Measurements from ENCODE around the gene ICE1.

The ICE1 gene

DNA sequence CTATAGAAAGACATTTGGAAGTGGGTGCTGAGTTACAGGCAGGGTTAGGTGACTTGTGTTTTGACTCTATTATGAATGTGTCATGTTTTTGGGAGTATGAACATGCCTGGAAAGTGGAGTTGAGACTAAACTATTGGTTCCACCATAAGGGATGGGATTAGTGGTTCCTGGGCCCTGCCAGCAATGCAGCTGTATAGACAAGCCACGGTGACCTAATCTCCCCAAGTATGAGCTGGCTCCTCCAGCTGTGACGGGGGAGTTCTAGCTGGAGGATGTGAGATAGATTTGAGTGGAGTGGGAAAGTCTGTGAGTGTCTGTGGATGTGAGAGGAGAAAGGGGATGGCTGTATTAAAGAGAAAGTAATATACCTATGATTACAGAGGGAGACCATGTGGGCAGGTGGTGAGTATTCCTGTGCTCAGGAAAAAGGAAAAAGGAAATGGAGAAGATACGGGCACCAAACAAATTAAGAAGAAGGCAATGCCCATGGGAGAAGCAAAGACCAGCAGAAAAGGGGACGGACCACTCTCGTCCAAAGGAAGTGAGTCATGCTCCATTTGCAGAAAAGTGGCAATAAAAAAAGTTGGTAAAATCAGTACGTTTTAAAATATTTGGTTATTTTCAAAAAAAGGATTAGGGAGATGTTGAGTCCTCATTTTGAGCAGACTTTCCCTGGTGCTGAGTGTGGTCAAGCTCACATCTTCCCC lies 48.3 kb upstream of the ICE1 start:
- H2AFZ ChIP-seq (ENCODE audit: low read length) = no peak overlapping the region
- no peak overlapping the region for H3K4me2 ChIP-seq (ENCODE audit: low read depth, low read length)
- H3K9me2 ChIP-seq (replicated peaks; ENCODE audit: insufficient read depth, low read length) = no peaks in the 10 kb centered on the region
- no peaks in the 10 kb centered on the region for H3K9me3 ChIP-seq (replicated peaks; ENCODE audit: insufficient read depth, low read length)
- H4K20me1 ChIP-seq (ENCODE audit: insufficient read depth, low read length) = no peaks in the 10 kb centered on the region
- no peaks in the 10 kb centered on the region for H3F3A ChIP-seq (ENCODE audit: insufficient read depth, low read length)
- H3K27ac ChIP-seq (ENCODE audit: low read length) = no peak overlapping the region
- no peaks in the 10 kb centered on the region for H3K27me3 ChIP-seq (replicated peaks; ENCODE audit: insufficient read depth, low read length)
- H3K4me3 ChIP-seq (ENCODE audit: low read length) = no peak overlapping the region
- no peak overlapping the region for H3K9ac ChIP-seq (ENCODE audit: low read length)
- H3K79me2 ChIP-seq (ENCODE audit: low read length) = no peaks in the 10 kb centered on the region
- no peaks in the 10 kb centered on the region for H3K36me3 ChIP-seq (replicated peaks; ENCODE audit: insufficient read depth, low read length)
- no peak for TF ChIP-seq EZH2 (optimal IDR thresholded peaks at IDR 0.05; ENCODE audit: low read depth, low read length)
- TF ChIP-seq, protein P1, sequence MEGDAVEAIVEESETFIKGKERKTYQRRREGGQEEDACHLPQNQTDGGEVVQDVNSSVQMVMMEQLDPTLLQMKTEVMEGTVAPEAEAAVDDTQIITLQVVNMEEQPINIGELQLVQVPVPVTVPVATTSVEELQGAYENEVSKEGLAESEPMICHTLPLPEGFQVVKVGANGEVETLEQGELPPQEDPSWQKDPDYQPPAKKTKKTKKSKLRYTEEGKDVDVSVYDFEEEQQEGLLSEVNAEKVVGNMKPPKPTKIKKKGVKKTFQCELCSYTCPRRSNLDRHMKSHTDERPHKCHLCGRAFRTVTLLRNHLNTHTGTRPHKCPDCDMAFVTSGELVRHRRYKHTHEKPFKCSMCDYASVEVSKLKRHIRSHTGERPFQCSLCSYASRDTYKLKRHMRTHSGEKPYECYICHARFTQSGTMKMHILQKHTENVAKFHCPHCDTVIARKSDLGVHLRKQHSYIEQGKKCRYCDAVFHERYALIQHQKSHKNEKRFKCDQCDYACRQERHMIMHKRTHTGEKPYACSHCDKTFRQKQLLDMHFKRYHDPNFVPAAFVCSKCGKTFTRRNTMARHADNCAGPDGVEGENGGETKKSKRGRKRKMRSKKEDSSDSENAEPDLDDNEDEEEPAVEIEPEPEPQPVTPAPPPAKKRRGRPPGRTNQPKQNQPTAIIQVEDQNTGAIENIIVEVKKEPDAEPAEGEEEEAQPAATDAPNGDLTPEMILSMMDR (IDR thresholded peaks at IDR 0.05; ENCODE audit: low read length) = no peak
- TF ChIP-seq EZH2phosphoT487 (IDR thresholded peaks at IDR 0.05; ENCODE audit: low read length) = no peak
- no peaks in the 10 kb centered on the region for H3K4me1 ChIP-seq (ENCODE audit: low read length)
- DNase-seq = no peak

DNA sequence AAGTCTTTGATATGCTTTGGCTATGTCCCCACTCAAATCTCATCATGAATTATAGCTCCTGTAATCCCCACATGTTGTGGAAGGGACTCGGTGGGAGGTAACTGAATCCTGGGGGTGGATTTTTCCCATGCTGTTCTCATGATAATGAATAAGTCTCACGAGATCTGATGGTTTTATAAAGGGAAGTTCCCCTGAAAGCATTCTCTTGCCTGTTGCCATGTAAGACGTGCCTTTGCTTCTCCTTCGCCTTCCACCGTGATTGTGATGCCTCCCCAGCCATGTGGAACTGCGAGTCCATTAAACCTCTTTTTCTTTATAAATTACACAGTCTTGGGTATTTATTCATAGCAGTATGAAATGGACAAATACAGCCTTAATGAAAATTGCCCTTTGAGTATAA lies 44.7 kb upstream of the ICE1 start:
- H3K4me1 ChIP-seq (ENCODE audit: low read length) = no peaks in the 10 kb centered on the region
- no peak overlapping the region for H3K9ac ChIP-seq (ENCODE audit: low read length)
- H3K4me3 ChIP-seq (ENCODE audit: low read length) = no peak overlapping the region
- DNase-seq = no peak
- H3K36me3 ChIP-seq (replicated peaks; ENCODE audit: insufficient read depth, low read length) = no peaks in the 10 kb centered on the region
- H2AFZ ChIP-seq (ENCODE audit: low read length) = no peak overlapping the region
- H3K27ac ChIP-seq (ENCODE audit: low read length) = no peak overlapping the region
- H3K27me3 ChIP-seq (replicated peaks; ENCODE audit: insufficient read depth, low read length) = no peaks in the 10 kb centered on the region
- H3K9me3 ChIP-seq (replicated peaks; ENCODE audit: insufficient read depth, low read length) = no peaks in the 10 kb centered on the region
- no peaks in the 10 kb centered on the region for H3K79me2 ChIP-seq (ENCODE audit: low read length)
- no peaks in the 10 kb centered on the region for H4K20me1 ChIP-seq (ENCODE audit: insufficient read depth, low read length)
- H3F3A ChIP-seq (ENCODE audit: insufficient read depth, low read length) = no peaks in the 10 kb centered on the region
- H3K4me2 ChIP-seq (ENCODE audit: low read depth, low read length) = no peak overlapping the region
- TF ChIP-seq EZH2phosphoT487 (IDR thresholded peaks at IDR 0.05; ENCODE audit: low read length) (no peak), EZH2 (optimal IDR thresholded peaks at IDR 0.05; ENCODE audit: low read depth, low read length) (no peak)
- TF ChIP-seq, protein P1 (IDR thresholded peaks at IDR 0.05; ENCODE audit: low read length) = no peak
- H3K9me2 ChIP-seq (replicated peaks; ENCODE audit: insufficient read depth, low read length) = no peaks in the 10 kb centered on the region

DNA sequence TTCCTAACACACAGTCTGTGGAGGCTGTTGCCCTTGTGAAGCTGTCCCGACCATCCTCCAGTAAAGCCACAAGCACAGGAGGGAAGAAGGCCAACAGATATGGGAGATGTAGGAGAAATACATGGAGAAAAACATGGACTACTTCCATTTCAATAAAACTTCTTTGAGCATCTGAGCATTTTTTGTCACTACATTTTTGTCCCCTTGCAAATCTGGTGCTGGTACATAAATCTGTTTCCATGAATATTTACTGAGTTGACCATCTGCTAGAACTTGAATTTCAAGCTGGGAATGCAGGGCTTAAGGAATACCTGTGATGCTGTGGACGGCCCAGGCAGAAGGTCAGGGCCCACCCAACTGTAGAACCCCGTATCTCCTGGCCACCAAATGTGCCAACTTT lies 43.9 kb upstream of the ICE1 start:
- Histone ChIP-seq H3K4me3 (ENCODE audit: low read length) (no peak overlapping the region), H3K27ac (ENCODE audit: low read length) (no peak overlapping the region), H3K9ac (ENCODE audit: low read length) (no peak overlapping the region), H3K9me3 (replicated peaks; ENCODE audit: insufficient read depth, low read length) (no peaks in the 10 kb centered on the region), H4K20me1 (ENCODE audit: insufficient read depth, low read length) (no peaks in the 10 kb centered on the region), H3K79me2 (ENCODE audit: low read length) (no peaks in the 10 kb centered on the region), H3F3A (ENCODE audit: insufficient read depth, low read length) (no peaks in the 10 kb centered on the region), H3K27me3 (replicated peaks; ENCODE audit: insufficient read depth, low read length) (no peaks in the 10 kb centered on the region), H3K4me2 (ENCODE audit: low read depth, low read length) (no peak overlapping the region), H3K9me2 (replicated peaks; ENCODE audit: insufficient read depth, low read length) (no peaks in the 10 kb centered on the region), H2AFZ (ENCODE audit: low read length) (no peak overlapping the region), H3K36me3 (replicated peaks; ENCODE audit: insufficient read depth, low read length) (no peaks in the 10 kb centered on the region), H3K4me1 (ENCODE audit: low read length) (no peaks in the 10 kb centered on the region)
- no peak for DNase-seq
- TF ChIP-seq EZH2 (optimal IDR thresholded peaks at IDR 0.05; ENCODE audit: low read depth, low read length) = no peak
- no peak for TF ChIP-seq EZH2phosphoT487 (IDR thresholded peaks at IDR 0.05; ENCODE audit: low read length)
- TF ChIP-seq, protein P1 (IDR thresholded peaks at IDR 0.05; ENCODE audit: low read length) = no peak

Measured in MM.1S (cell line).